CD4-positive, alpha-beta memory T cell (primary cell): ENCODE data around the gene PTPA. TPM values are rescaled to one million over a fixed set of nuclear protein-coding genes. Genes with fewer than 3 reads are reported as not detected.

Experiments
- CTCF ChIA-PET: fragments of 350-600 bp; sonication (Branson Sonifier 250); formaldehyde crosslinking; loops from one replicate; lab custom pipeline; 2021; ENCODE audit warnings: inconsistent platforms; ENCODE audit not compliant: partially characterized antibody; lab: Charles Lee
- POLR2A ChIA-PET: fragments of 350-600 bp; sonication (Branson Sonifier 250); formaldehyde crosslinking; loops from one replicate; lab custom pipeline; 2021; ENCODE audit not compliant: partially characterized antibody; lab: Charles Lee
- DNase-seq, 5 donors: peaks; one replicate each; pipeline versions ENCODE4 v3.0.0 to v3.0.0-alpha.2; 2020 to 2022; ENCODE audit warnings: mixed read lengths in 1 of 5
- H3K27ac ChIP-seq: one replicate; pipeline ENCODE4 v1.7.0; 2013; ENCODE audit warnings: low read depth, low read length
- H3K27me3 ChIP-seq: 2 replicates; pipeline ENCODE4 v1.7.0; 2013; ENCODE audit warnings: mild to moderate bottlenecking, low read length, moderate library complexity; ENCODE audit not compliant: insufficient read depth
- H3K36me3 ChIP-seq: 2 replicates; pipeline ENCODE4 v1.7.0; 2013; ENCODE audit warnings: mild to moderate bottlenecking, low read length, moderate library complexity; ENCODE audit not compliant: insufficient read depth
- H3K4me1 ChIP-seq: 2 replicates; pipeline ENCODE4 v1.7.0; 2013; ENCODE audit warnings: mild to moderate bottlenecking, low read length, moderate library complexity; ENCODE audit not compliant: insufficient read depth
- H3K4me3 ChIP-seq, 2 donors: one replicate each; pipeline ENCODE4 v1.7.0; 2013; ENCODE audit warnings: low read length in 2 of 2, mild to moderate bottlenecking in 1 of 2
- H3K9me3 ChIP-seq, 2 donors: one replicate each; pipeline ENCODE4 v1.7.0; 2013; ENCODE audit warnings: low read length in 2 of 2, control low read depth in 1 of 2; ENCODE audit not compliant: control insufficient read depth in 1 of 2
- H3K27ac Mint-ChIP-seq, 7 donors: one replicate each; pipeline ENCODE4 v1.8.0; 2020 to 2021; ENCODE audit warnings: mixed read lengths in 7 of 7, mild to moderate bottlenecking in 6 of 7, inconsistent platforms in 3 of 7, moderate library complexity in 3 of 7
- H3K27me3 Mint-ChIP-seq, 2 donors: one replicate each; pipeline ENCODE4 v1.8.0; 2020 to 2021; ENCODE audit warnings: mixed read lengths in 2 of 2
- H3K36me3 Mint-ChIP-seq, 2 donors: one replicate each; pipeline ENCODE4 v1.8.0; 2020 to 2021; ENCODE audit warnings: mixed read lengths in 2 of 2, inconsistent platforms in 1 of 2, mild to moderate bottlenecking in 1 of 2
- H3K4me1 Mint-ChIP-seq, 4 donors: one replicate each; pipeline ENCODE4 v1.8.0; 2020 to 2021; ENCODE audit warnings: mixed read lengths in 4 of 4, mild to moderate bottlenecking in 1 of 4
- H3K4me3 Mint-ChIP-seq, 8 donors: one replicate each; pipeline ENCODE4 v1.8.0; 2020 to 2021; ENCODE audit warnings: mixed read lengths in 8 of 8, mild to moderate bottlenecking in 7 of 8, moderate library complexity in 6 of 8, inconsistent platforms in 3 of 8
- H3K9me3 Mint-ChIP-seq, 8 donors: one replicate each; pipeline ENCODE4 v1.8.0; 2020 to 2021; ENCODE audit warnings: mixed read lengths in 8 of 8, mild to moderate bottlenecking in 5 of 8, inconsistent platforms in 3 of 8, moderate library complexity in 1 of 8
- intact Hi-C: fragments of 100-400 bp; cut with micrococcal nuclease; formaldehyde crosslinking; loops from one replicate; pipeline ENCODE4 v1.15.1; 2023
- polyA plus RNA-seq, 2 donors: library from polyadenylated mRNA; unstranded; fragments of 300-500 nt; fragmentation: Illumina TruSeq; gene quantifications; one replicate each; pipeline ENCODE4 v1.2.3, GENCODE V29; 2021
- total RNA-seq, 2 experiments: library from RNA; stranded (reverse); gene quantifications; one replicate each; pipeline ENCODE4 v1.2.3, GENCODE V29; 2021

PTPA gene
- total and polyA plus RNA-seq, 4 experiments from 2014 or later, result 10.8 to 51.3 (median 31.5) TPM

GRCh38 chr9:129102791-129103594, 8.2 kb upstream of the PTPA start:
- no peak overlapping the region for H3K4me3 Mint-ChIP-seq
- no peaks in the 10 kb centered on the region for H3K36me3 ChIP-seq
- no peak for DNase-seq
- H3K9me3 ChIP-seq, result no peaks in the 10 kb centered on the region
- H3K9me3 Mint-ChIP-seq, result no peaks in the 10 kb centered on the region
- peaks cover 2 to 3% of the 10 kb centered on the region in 2 donors for H3K36me3 Mint-ChIP-seq
- no peaks in the 10 kb centered on the region for H3K4me1 Mint-ChIP-seq
- no peak overlapping the region for H3K4me3 ChIP-seq
- POLR2A ChIA-PET, result interaction anchor here (2.2 kb wide), 1 partner anchor 22 kb away, joined by 5 read pairs; no protein-coding TSS in a partner anchor
- H3K27me3 ChIP-seq, result no peaks in the 10 kb centered on the region
- H3K27ac Mint-ChIP-seq, result no peak overlapping the region
- H3K27ac ChIP-seq, result no peak overlapping the region
- intact Hi-C loops, result no loop called here
- no peaks in the 10 kb centered on the region for H3K27me3 Mint-ChIP-seq
- no peaks in the 10 kb centered on the region for H3K4me1 ChIP-seq
- CTCF ChIA-PET, result interaction anchor here (0.8 kb wide), 1 partner anchor 29 kb away, joined by 3 read pairs; no protein-coding TSS in a partner anchor

DNA sequence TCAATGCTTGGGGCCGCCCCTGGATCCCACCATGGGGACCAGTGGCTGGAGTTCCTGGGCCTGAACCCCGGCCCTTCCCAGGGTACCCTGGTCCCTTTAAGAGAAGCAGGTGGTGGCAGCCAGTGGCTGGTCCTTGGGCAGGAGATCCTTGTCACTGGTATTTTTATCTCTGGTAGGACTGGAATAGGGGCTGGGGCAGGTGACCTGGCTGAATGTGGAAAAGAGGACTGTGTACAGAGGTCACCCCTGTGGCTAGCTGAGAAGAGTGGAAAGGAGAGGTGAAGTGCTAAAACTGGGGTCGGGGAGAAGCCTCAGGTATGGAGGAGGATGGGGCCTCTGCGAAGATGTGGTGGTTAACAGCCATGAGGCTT, 7.6 kb upstream of the PTPA start:
- intact Hi-C loops, result no loop called here
- Histone ChIP-seq H3K27me3 (no peaks in the 10 kb centered on the region), H3K9me3 (no peaks in the 10 kb centered on the region), H3K27ac (no peak overlapping the region), H3K36me3 (no peaks in the 10 kb centered on the region), H3K4me1 (no peaks in the 10 kb centered on the region), H3K4me3 (no peak overlapping the region)
- ChIA-PET POLR2A (interaction anchor here (2.2 kb wide), 1 partner anchor 22 kb away, joined by 5 read pairs; no protein-coding TSS in a partner anchor), CTCF (interaction anchor here (0.8 kb wide), 1 partner anchor 28 kb away, joined by 3 read pairs; no protein-coding TSS in a partner anchor)
- Mint-ChIP-seq H3K27ac (no peak overlapping the region), H3K27me3 (no peaks in the 10 kb centered on the region), H3K4me3 (no peak overlapping the region), H3K36me3 (peaks cover 2 to 3% of the 10 kb centered on the region in 2 donors), H3K4me1 (peaks cover 0 to 2% (median under 1%) of the 10 kb centered on the region in 4 donors), H3K9me3 (no peaks in the 10 kb centered on the region)
- no peak for DNase-seq

DNA sequence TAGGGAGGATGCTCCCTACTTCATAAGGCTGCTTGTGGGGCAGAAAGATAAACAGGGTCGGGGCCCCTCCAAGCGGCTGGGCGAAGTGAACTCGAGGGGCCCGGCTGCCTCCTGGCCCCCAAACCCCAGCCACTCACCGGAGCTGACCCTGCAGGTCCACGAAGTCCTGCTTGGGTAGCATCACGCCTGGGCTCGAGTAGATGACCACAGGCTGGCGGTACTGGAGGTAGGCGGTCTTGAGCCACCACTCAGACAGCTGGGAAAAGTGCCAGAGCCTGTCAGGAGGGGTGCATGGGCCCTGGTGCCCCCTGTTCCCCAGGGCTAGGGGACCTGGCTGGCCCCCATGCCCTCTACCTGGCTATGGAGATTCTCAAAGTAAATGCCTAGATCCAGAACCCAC, 7.2 kb upstream of the PTPA start:
- Histone ChIP-seq H3K27me3 (no peaks in the 10 kb centered on the region), H3K27ac (no peak overlapping the region), H3K9me3 (no peaks in the 10 kb centered on the region), H3K4me1 (no peaks in the 10 kb centered on the region), H3K4me3 (no peak overlapping the region), H3K36me3 (no peaks in the 10 kb centered on the region)
- intact Hi-C loops, result no loop called here
- DNase-seq, result no peak
- Mint-ChIP-seq H3K36me3 (peaks cover 2 to 3% of the 10 kb centered on the region in 2 donors), H3K27me3 (no peaks in the 10 kb centered on the region), H3K4me3 (no peak overlapping the region), H3K9me3 (no peaks in the 10 kb centered on the region), H3K4me1 (peaks cover 0 to 7% (median 4%) of the 10 kb centered on the region in 4 donors), H3K27ac (no peak overlapping the region)
- CTCF ChIA-PET, result no interaction called here
- POLR2A ChIA-PET, result interaction anchor here (2.2 kb wide), 1 partner anchor 23 kb away, joined by 5 read pairs; no protein-coding TSS in a partner anchor

DNA sequence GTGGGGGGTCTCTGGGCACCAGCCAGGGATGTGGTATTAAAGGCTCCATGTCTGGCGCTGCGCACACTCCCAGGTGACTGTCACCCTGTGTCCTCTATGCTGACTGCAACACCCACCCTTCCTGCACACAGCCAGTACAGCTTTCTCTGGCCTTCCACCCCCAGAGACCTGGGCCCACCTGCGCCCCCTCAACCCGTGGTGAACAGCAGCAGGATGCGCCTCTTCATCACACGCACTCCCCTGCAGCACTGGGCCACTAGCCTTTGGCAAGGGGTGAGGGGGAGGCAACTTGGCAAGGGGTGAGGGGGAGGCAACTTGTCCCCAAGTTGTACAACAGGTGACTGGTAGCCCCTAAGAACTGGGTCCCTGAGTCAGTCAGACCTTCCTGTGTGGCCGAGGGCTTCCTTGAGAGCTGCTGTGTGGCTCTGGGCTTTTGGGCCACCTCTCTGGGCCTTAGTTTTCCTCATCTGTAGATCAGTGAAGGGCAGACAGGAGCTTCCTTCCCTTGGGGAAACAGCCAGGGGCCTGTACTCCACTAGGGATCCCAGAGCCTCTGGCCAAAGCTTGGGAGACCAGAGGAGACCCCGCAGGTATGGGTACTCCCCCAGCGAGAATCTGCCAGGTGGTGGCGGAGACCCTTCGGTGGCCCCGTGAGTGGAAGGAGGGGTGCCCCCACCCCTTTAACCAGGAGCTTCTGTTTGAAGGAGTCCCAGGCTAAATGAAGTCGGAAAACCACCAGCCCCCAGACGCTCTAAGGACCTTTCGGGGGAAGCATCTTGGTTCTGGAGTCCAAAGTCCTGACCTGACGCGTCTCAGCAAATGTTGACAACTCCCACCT, 5.1 kb upstream of the PTPA start:
- H3K4me3 ChIP-seq, result no peak overlapping the region
- H3K27ac Mint-ChIP-seq, result peak overlapping the region in 1 of 7 donors; percentile 73
- H3K27me3 Mint-ChIP-seq, result no peaks in the 10 kb centered on the region
- no peak overlapping the region for H3K4me3 Mint-ChIP-seq
- H3K9me3 Mint-ChIP-seq, result no peaks in the 10 kb centered on the region
- CTCF ChIA-PET, result interaction anchor here (0.6 to 0.9 kb wide), 2 partner anchors 19 to 899 kb away, joined by 3 read pairs; no protein-coding TSS in a partner anchor
- H3K27ac ChIP-seq, result no peak overlapping the region
- peaks cover 4 to 20% (median 8%) of the 10 kb centered on the region in 4 donors for H3K4me1 Mint-ChIP-seq
- H3K9me3 ChIP-seq, result no peaks in the 10 kb centered on the region
- POLR2A ChIA-PET, result no interaction called here
- intact Hi-C loops, result no loop called here
- no peak for DNase-seq
- H3K27me3 ChIP-seq, result no peaks in the 10 kb centered on the region
- peaks cover 2 to 3% of the 10 kb centered on the region in 2 donors for H3K36me3 Mint-ChIP-seq
- H3K4me1 ChIP-seq, result peaks cover 13% of the 10 kb centered on the region
- H3K36me3 ChIP-seq, result no peaks in the 10 kb centered on the region

GRCh38 chr9:129107651-129108050, 3.6 kb upstream of the PTPA start:
- peaks cover 23% of the 10 kb centered on the region for H3K4me1 ChIP-seq
- Mint-ChIP-seq H3K27me3 (no peaks in the 10 kb centered on the region), H3K27ac (no peak overlapping the region), H3K4me3 (no peak overlapping the region), H3K36me3 (peaks cover 3 to 4% of the 10 kb centered on the region in 2 donors), H3K9me3 (no peaks in the 10 kb centered on the region), H3K4me1 (peaks cover 10 to 31% (median 16%) of the 10 kb centered on the region in 4 donors)
- no peaks in the 10 kb centered on the region for H3K36me3 ChIP-seq
- POLR2A ChIA-PET, result no interaction called here
- no peak for DNase-seq
- H3K4me3 ChIP-seq, result no peak overlapping the region
- CTCF ChIA-PET, result no interaction called here
- H3K27me3 ChIP-seq, result no peaks in the 10 kb centered on the region
- no peak overlapping the region for H3K27ac ChIP-seq
- H3K9me3 ChIP-seq, result no peaks in the 10 kb centered on the region
- intact Hi-C loops, result no loop called here

DNA sequence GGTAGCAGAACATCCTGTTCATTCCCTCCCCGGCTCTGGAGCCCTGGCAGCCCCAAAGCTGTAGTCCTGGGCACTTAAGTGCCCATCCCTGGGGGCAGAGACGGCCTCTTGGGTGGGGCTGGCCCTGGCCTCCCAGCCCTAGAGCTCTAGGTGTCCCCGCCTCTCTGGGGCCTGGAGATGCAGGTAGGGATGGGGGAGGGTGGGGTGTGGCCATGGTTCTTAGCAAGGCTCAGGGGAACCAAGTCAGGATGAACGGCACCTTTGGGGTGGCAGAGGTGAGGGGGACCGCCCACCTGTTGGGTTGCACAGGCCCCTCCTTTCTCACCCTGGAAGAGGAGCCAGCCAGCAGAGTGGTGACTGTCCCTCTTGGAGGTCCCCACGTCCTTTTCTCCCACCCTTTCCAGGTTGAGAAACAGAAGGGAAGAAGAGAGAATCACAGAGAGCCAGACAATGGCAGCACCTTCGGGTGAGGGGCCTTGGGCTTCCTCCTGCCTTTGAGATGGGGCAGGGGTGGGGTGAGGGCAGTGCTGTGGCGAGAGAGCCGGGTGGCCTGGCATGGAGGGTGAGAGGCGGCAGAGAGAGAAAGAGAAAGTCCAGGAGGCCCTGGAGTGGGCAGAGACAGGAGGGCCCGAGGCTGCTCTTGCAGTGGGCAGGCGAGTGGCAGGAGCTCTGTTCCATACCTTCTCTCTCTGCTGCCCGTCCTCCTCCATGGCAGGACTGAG, 3.0 kb upstream of the PTPA start:
- Mint-ChIP-seq H3K27me3 (no peaks in the 10 kb centered on the region), H3K36me3 (peaks cover 3 to 4% of the 10 kb centered on the region in 2 donors), H3K27ac (peak overlapping the region in 2 of 7 donors; percentile 12 to 57), H3K9me3 (no peaks in the 10 kb centered on the region), H3K4me1 (peaks cover 10 to 31% (median 17%) of the 10 kb centered on the region in 4 donors), H3K4me3 (peak overlapping the region in 5 of 8 donors; percentile 31 to 73 (median 43))
- Histone ChIP-seq H3K9me3 (no peaks in the 10 kb centered on the region), H3K27me3 (no peaks in the 10 kb centered on the region), H3K27ac (no peak overlapping the region), H3K4me1 (peaks cover 28% of the 10 kb centered on the region), H3K4me3 (no peak overlapping the region), H3K36me3 (no peaks in the 10 kb centered on the region)
- DNase-seq, result no peak
- intact Hi-C loops, result no loop called here
- ChIA-PET CTCF (no interaction called here), POLR2A (no interaction called here)
